ENCODE data around the gene UNC45A.
A peak's percentile ranks its signal among the peaks of the same experiment; 100 is the strongest.

UNC45A gene

GRCh38 chr15:90934256-90934948 is 683 bp upstream of the UNC45A start (continued):
- TF ChIP-seq ZNF510 (tag by site-specific recombination; IDR thresholded peaks at IDR 0.05; ENCODE audit: insufficient replicate concordance) (no peak), ZNF555 (tag by site-specific recombination; conservative IDR thresholded peaks at IDR 0.05) (no peak), ZNF140 (tag by site-specific recombination; IDR thresholded peaks at IDR 0.05) (no peak), KLF10 (tag by site-specific recombination; IDR thresholded peaks at IDR 0.05) (no peak), ZNF211 (tag by site-specific recombination; IDR thresholded peaks at IDR 0.05; ENCODE audit: low read depth) (no peak), ZNF433 (tag by site-specific recombination; IDR thresholded peaks at IDR 0.05; ENCODE audit: low read depth) (no peak), ZNF473 (tag by site-specific recombination; IDR thresholded peaks at IDR 0.05) (no peak), ZNF362 (tag by site-specific recombination; IDR thresholded peaks at IDR 0.05) (no peak), ZNF513 (tag by site-specific recombination; IDR thresholded peaks at IDR 0.05) (no peak), ZBTB10 (tag by site-specific recombination; IDR thresholded peaks at IDR 0.05) (no peak), ZNF202 (tag by site-specific recombination; IDR thresholded peaks at IDR 0.05; ENCODE audit: borderline replicate concordance) (no peak), ELK4 (IDR thresholded peaks at IDR 0.05; ENCODE audit: borderline replicate concordance, low read depth, low read length) (no peak), CTCF (tag by site-specific recombination; IDR thresholded peaks at IDR 0.05) (peak; percentile 95), ZNF585B (tag by site-specific recombination; IDR thresholded peaks at IDR 0.05) (no peak), ZBTB21 (tag by site-specific recombination; IDR thresholded peaks at IDR 0.05) (no peak), ZNF274 (IDR thresholded peaks at IDR 0.05; ENCODE audit: low read length) (no peak), ZNF274 (tag by site-specific recombination; IDR thresholded peaks at IDR 0.05; ENCODE audit: borderline replicate concordance) (no peak), ZBTB6 (tag by site-specific recombination; IDR thresholded peaks at IDR 0.05) (no peak; the same call in 1 of the 2 replicates), PATZ1 (tag by site-specific recombination; IDR thresholded peaks at IDR 0.05) (0 out of 2 replicates have a peak, but pooled peaks have one; percentile 22), IKZF3 (tag by site-specific recombination; IDR thresholded peaks at IDR 0.05) (peak; percentile 60; the same call in 1 of the 2 replicates), ZNF280D (tag by site-specific recombination; IDR thresholded peaks at IDR 0.05) (no peak), ZNF623 (tag by site-specific recombination; IDR thresholded peaks at IDR 0.05) (no peak), ZNF830 (tag by site-specific recombination; IDR thresholded peaks at IDR 0.05; ENCODE audit: low read depth) (no peak), KLF8 (tag by site-specific recombination; IDR thresholded peaks at IDR 0.05) (peak; percentile 71)
